Thyroid gland (tissue), 4 donors: ENCODE results near the gene SLC25A15.

Source experiments
- POLR2A ChIP-seq, 2 donors: fragments of 450-650 bp; IDR thresholded peaks; one replicate each; pipeline ENCODE4 v1.6.1; 2017; ENCODE audit warnings: antibody characterized with exemption in 2 of 2, mild to moderate bottlenecking in 2 of 2, moderate library complexity in 1 of 2
- TF ChIP-seq, protein P1 (sequence below), 6 experiments: fragments of 200-600 bp in 3 of 6; fragments of 450-650 bp in 3 of 6; sonication (generic) in 3 of 6; IDR thresholded peaks; one replicate each; pipeline ENCODE4 v1.5.1; 2016 to 2019; ENCODE audit warnings: antibody characterized with exemption in 6 of 6, mild to moderate bottlenecking in 2 of 6, inconsistent platforms in 1 of 6, moderate library complexity in 1 of 6

DNA sequence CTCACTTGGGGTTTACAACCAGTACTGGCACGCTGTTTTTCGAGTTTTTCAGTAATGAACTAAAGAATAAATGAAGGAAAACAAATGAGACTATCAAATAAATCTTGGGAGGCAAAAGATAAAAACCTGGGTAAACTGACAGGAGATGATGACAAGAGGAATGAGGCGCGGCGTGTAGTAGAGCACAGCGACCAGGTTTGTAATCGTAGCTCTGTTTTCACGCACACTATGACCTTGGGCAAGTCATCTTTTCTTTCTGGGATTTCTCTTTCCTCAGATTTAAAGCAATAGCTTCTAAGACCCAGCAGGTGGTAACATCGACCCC is 18.8 kb upstream of the SLC25A15 start:
- TF ChIP-seq POLR2A (IDR thresholded peaks at IDR 0.05): no peak
- TF ChIP-seq, protein P1, sequence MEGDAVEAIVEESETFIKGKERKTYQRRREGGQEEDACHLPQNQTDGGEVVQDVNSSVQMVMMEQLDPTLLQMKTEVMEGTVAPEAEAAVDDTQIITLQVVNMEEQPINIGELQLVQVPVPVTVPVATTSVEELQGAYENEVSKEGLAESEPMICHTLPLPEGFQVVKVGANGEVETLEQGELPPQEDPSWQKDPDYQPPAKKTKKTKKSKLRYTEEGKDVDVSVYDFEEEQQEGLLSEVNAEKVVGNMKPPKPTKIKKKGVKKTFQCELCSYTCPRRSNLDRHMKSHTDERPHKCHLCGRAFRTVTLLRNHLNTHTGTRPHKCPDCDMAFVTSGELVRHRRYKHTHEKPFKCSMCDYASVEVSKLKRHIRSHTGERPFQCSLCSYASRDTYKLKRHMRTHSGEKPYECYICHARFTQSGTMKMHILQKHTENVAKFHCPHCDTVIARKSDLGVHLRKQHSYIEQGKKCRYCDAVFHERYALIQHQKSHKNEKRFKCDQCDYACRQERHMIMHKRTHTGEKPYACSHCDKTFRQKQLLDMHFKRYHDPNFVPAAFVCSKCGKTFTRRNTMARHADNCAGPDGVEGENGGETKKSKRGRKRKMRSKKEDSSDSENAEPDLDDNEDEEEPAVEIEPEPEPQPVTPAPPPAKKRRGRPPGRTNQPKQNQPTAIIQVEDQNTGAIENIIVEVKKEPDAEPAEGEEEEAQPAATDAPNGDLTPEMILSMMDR (IDR thresholded peaks at IDR 0.05): no peak
